Fibroblast of skin of right quadriceps (primary cell): Measurements from ENCODE around the gene GP1BB.

Experiments
- DNase-seq: peaks from one replicate; pipeline ENCODE4 v3.0.0-alpha.2; 2013

Gene GP1BB

DNA sequence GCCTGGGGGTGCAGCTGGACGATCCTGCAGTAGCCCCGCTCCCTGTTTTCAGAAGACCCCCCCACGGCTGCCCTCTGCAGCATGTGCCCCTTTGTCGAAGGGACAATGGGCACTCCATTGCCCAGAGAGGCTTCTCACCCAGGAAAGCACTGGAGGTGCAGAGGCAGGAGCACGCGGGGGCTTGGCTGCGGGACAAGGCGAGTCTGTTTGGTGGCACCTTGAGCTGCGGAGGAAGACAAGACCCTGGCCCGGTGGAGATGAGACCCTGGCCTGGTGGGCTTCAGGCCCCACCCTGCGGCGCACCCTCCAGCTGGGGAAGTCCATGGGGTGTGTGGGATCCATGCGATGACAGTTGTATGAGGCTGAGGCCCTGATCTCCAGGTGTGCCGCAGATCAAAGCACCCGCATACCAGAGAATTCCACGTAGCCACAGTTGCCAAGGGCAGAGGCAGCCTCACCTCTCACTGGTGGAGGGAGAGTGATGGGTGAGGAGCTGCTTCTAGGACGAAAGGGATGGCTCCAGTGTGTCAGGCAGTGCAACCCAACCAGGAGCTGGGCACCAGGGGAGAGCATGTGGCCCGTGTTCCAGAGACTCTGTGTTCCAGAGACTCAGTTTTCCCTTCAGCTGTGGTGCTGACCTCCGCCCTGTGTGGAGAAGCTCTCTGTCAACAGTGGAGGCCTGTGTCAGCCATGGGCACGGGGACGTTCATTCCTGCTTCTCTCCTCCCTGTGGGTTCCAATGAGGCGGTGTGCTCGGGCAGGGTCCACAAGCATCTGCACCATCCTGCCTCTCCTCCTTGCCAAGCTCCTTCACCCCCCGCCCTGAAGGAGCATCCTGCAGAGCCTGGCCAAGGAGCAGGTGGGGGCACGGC lies 47.2 kb downstream of the GP1BB start:
- no peak for DNase-seq

GRCh38 chr22:19772422-19772672 lies 49.0 kb downstream of the GP1BB start:
- no peak for DNase-seq

- DNase-seq: no peak
These were observed 49.5 kb downstream of the GP1BB start for GRCh38 chr22:19772673-19773469.

- DNase-seq: no peak
These were observed 50.2 kb downstream of the GP1BB start for GRCh38 chr22:19773470-19774040.
